HG02973 (cell line): ENCODE data around the gene RAB1B.
"Not testable (repeated sequence)": the region's sequence is repeated elsewhere in the genome, so short reads cannot be mapped to it uniquely, and the experiment has no call there.

Source experiments
- ATAC-seq: cut with Tn5 transposase; IDR thresholded peaks from one replicate; pipeline ENCODE4 v1.9.1; 2021; ENCODE audit warnings: moderate library complexity; ENCODE audit not compliant: unreplicated experiment

RAB1B gene

DNA sequence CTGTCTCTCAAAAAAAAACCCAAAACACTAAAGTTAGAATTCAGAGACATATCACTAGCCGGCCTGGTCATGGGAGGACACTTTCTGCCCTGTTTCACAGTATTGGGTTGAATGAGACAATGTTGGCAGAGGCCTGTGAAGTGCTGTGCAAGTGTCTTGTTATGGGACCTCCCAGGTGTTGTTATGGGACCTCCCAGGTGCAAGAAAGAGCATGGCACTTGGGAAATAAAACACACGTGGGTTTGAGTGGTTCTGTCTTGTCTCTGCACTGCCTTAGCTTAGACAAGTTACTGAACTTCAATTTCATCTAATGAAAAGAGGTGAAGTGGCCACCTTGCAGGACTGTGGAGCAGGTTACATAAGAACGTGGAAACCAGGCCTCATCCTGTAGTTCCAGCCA, 28.9 kb upstream of the RAB1B start:
- no peak for ATAC-seq

DNA sequence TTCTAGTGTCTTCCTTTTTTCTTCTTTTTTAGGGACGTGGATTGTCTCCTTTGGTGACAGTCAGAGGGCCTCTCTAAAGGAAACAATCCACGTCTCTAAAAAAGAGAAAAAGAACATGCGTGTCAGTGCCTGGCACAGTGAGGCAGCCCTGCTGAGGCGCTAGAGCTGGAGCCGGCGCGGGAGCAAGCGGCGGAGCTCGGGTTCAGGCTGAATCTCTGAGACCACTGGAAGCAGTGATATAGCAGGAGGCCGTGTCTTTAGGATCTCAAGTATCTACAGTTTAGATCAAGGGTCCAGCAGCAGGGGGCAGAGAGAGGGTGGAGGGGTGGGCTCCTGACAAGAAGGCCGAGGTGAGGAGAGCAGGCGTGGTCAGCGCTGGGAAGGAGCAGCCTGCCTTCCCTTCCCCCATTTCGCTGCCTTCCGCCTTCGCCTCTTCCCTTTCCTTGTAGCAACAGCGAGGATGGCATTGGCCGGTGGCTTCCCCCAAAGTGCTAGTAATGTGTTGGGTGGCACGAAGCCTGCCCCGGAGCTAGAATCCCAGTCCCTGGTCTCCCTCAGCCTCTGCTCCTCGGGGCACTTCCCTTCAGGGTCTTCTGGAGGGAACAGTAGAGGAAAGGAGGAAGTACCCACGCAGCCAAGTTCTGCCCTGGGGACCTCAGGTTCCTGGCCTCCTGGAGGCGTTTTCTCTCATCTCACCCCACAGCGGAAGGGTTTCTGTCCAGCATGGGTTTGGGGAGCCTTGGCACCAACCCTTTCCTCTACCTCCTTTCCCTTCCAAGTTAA, 28.2 kb upstream of the RAB1B start:
- no peak for ATAC-seq

DNA sequence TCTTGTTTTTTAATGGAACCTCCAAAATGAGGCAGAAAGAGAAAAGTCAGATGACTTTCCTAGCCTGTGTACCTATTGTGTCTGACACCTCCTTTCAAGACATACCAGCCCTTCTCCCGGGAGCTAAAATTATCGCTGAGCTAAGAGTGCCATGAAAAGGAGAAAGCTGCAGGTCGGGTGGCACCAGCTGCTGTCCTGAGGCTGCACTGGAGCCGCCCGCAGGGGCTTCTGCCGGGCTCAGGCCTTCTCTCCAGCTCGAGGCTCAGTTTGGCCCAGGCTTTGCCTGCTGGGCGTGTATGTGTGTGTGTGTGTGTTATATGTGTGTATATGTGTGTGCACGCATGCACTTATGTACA, 27.7 kb upstream of the RAB1B start:
- no peak for ATAC-seq

DNA sequence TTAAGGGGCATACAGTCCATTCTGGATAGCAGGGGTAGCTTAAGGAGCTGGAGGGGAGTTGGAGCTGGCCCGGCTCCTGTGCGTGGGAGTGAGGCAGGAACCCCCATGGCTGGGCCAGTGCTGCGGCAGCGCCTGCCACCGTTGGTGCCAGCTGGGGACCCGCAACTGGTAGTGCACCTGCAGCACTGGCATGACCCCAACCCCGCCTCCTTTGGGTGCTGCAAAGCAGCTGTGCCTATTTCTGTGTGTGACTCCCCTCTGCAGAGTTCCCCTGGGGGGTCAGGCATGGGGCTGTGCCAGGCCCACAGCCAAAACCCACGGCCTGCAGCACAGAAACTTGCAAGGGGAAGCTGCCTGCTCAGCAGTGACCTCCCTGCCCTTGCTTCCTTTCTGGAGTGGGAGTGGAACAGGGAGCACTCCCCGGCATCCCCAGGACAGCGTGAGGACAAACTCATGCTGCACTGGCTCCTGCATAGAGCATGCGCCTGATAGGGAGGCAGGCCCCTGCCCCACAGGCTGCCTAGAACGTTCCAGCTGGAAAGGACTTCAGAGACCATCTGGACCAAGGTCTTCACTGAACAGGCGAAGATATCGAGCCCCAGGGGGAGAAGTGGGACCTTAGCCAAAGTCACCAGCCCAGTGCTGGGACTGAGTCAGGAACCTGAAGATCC, 26.2 kb upstream of the RAB1B start:
- no peak for ATAC-seq

DNA sequence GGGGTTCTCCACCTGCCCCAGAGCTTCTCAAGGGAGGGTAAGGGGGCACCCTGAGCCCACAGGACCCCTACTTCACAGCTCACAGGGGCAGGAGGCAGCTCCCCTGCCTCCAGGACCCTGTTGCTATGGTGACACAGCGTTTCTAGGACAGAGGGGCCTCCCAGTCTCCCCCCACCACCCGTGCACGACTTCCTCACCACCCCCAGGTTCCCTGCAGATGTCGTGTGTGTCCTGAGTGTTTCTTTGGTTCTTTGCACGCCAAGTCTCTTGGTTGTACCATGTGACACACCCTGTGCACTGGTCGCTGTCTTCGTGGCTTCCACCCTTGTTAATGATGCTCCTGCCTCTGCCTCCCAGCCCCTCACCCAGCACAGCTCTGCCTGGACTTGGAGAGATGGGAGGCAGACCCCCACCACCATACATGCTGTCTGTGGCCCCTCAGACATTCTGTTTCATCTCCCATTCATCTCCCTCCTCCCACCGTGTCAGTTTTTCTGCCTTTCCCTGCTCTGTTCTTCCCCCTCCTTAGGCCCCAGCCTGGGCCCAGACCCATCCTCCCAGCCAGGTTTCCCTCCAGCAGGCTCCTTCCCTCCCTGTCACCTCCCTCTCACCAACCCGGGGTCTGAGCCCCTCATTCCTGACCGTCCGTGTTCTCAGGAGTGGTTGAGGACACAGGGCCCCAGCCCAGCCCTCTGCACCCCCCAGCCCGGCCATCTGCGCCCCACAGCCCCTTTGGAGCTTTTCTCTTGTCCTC, 24.5 kb upstream of the RAB1B start:
- ATAC-seq = no peak

DNA sequence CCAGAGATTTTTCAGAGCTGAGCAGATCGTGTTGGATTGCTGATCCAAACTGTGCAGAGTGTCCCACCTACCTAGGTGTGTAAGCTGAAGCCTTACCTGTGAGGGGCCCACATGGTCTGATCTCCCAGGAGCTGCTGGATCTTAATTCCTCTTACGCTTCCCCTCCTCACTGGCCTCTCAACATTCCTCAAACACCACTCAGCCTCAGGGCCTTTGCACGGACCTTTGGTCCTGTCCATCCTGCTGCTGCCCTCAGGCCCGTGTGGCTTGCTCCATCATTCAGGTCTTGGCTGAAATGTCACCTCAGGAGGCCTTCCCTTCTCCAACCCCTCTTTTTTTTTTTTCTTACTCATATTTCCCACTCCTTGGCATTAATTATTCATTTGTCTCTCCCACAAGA, 21.1 kb upstream of the RAB1B start:
- no peak for ATAC-seq

DNA sequence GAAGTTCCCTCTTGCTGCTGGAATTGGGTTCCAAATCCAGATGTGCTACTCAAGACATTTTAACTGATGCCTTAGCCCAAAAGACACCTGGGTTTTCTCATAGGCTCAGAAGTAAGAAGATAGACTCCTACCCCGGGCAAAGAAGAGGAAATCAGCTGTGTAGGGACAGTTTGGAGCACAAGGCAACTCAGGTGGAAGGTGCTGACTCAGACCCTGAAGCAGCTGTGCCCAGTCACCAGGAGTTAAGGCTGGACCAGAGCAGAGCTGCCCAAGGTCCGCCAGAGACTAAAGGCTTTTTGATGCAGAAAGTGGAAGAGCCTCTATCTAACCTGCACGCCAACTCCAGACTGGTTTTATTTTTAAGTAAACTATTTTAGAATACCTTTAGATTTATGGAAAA, 20.6 kb upstream of the RAB1B start:
- no peak for ATAC-seq

DNA sequence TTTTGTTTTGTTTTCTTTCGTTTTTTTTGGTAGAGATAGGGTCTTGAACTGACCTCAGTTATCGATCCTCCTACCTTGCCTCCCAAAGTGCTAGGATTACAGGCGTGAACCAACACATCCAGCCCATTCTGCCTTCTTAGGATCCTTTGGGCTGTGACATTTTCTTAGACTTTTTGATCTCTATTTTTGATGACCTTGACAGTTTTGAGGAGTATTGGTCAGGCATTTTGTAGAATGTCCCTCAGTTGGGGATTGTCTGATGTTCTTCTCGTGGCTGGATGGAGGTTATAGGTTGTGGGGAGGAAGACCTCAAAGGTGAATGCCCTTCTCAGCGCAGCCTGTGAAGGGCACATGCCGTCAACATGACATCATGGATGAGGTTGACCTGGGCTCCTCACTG, 19.5 kb upstream of the RAB1B start:
- no peak for ATAC-seq

DNA sequence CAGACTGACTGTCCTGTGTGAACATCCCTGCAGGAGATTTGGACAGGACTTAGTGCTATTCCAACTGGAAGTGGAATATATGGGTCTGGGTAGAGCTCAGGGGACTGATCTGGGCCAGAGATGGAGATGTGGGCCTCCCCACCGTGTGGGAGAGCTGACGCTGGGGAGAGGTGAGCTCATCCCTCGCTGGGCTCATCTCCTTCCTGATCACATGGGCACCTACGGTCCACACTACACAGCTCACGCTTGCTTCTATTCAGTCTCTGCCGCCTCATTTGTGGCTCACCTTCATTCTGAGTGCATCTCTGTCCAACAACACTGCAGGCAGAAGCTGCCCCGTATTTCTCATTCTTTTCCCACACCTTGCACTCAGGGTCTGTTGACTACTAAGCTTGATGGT, 16.6 kb upstream of the RAB1B start:
- no peak for ATAC-seq

DNA sequence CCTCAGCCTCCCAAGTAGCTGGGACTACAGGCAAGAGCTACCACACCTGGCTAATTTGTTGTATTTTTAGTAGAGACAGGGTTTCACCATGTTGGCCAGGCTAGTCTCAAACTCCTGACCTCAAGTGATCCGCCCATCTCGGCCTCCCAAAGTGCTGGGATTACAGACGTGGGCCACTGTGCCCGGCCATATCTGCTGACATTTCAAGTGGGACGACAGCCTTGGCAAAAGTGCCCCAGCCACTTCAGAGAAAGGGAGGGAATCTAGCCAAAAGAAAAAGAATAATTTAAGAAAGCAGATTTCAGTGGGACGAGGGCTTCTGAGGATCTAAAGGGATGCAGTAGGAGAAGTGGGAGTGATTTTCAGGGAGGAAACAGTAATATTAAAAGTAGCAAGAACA, 15.4 kb upstream of the RAB1B start:
- not testable (repeated sequence) for ATAC-seq

DNA sequence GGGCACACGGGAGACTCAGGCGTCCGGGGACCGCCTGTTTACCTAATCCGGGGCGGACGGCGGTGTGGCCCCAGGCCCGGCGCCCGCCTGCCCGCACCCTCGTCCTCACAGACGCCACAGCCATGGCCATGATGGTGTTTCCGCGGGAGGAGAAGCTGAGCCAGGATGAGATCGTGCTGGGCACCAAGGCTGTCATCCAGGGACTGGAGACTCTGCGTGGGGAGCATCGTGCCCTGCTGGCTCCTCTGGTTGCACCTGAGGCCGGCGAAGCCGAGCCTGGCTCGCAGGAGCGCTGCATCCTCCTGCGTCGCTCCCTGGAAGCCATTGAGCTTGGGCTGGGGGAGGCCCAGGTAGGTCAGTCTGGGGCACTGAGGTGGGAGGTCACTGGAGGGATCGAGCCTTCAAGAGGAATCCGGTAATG, 10.0 kb upstream of the RAB1B start:
- no peak for ATAC-seq

DNA sequence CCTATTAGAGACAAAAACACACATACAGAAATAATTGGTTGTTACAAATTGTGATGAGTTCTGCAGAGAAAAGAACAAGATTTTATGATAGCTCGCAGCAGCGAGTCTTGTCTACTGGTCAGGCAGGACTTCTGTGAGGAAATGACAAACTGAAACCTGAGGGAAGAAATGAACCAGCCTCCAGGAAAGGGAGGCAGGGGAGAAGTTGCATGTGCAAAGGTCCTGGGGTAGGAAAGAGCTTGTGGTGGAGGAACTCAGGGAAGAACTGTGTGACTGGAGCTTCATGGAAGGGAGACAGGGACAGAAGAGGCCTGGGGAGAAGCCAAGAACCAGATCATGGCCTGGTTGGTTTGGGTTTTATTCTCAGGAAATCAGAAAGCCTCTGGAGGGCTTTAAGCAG, 9.2 kb upstream of the RAB1B start:
- ATAC-seq = no peak

DNA sequence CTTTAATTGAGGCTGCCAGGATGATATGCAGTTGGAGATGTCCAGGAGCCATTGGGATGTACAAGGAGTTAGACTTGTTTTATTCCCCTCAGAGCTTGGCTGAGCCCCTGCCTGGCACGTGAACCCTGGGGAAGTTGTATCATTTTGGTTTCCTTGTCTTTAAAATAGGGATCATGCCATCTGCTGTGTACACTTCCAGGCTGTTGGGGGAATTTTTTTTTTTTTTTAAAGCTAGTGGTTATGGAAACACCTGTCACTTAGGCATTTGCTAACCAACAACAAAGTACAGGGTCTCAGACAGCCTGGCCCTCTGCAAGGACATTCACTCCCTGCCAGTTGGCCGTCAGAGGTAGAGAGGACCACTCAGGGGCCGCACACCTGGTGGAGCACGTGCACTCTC, 8.5 kb upstream of the RAB1B start:
- no peak for ATAC-seq

DNA sequence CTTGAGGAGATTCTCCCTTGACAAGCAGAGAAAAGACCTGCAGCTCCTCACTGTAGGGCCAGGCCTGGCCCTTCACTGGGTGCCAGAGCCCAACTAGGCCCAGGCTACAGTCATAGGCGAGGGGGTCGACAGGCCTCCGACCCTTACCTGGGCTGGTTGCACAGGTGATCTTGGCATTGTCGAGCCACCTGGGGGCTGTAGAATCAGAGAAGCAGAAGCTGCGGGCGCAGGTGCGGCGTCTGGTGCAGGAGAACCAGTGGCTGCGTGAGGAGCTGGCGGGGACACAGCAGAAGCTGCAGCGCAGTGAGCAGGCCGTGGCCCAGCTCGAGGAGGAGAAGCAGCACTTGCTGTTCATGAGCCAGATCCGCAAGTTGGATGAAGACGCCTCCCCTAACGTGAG, 6.9 kb upstream of the RAB1B start:
- no peak for ATAC-seq

DNA sequence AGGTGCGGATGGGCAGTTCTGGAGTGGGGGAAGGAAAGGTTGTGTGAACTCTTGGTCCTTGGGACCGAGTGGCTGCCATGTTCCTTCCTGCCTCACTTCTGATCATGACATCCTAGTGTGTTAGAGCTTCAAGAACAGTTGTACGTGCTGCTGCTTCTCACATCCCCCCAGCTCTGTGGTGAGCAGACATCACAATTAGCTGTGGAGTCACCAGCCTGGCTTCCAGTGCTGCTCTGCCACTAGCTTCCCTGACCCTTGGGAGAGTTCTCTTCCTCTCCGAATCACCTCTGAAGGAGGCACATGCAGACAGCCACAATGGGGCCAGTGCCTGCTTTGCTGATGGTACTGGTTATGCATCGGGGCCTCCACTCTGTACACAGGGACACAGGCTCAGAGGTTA, 6.2 kb upstream of the RAB1B start:
- ATAC-seq = no peak

DNA sequence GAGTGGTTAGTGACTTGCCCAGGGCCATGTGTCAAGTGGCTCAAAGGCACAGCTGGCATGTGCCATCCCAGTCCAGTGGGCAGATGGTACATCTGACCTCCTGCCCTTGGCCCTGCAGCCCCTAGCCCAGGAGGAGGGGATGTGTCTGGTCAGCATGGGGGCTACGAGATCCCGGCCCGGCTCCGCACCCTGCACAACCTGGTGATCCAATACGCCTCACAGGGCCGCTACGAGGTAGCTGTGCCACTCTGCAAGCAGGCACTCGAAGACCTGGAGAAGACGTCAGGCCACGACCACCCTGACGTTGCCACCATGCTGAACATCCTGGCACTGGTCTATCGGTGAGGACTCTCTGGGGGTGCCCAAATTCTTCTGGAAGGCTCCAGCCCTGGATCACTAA, 5.7 kb upstream of the RAB1B start:
- ATAC-seq = no peak

DNA sequence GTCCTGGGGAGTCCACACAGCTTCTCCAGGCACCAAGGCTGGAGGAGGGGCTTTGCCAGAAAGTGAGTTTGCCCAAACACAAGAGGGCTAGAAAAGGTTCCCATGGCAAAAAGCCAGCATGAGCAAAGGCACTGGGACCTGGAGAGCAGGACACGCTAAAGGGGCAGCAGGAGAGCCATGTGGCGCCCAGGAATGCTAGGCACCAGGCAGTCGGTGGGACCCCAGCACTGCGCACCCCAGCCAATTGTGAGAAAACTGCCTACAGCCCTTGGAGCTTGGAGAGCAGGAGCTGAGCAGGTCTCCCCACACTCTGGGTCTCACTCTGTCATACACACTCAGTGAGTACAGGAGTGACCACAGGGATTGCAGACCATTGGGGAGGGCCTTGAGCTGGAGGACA, 5.2 kb upstream of the RAB1B start:
- ATAC-seq = no peak

DNA sequence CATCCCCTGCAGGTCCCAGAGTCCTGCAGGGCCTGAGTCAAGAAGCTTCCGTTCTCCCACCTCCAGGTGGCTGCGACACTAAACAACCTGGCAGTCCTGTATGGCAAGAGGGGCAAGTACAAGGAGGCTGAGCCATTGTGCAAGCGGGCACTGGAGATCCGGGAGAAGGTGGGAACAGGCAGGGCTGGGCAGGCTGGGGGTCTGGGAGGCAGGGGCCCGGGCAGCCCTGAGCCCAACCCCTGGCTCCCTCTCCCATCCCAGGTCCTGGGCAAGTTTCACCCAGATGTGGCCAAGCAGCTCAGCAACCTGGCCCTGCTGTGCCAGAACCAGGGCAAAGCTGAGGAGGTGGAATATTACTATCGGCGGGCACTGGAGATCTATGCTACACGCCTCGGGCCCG, 4.7 kb upstream of the RAB1B start:
- ATAC-seq = no peak

DNA sequence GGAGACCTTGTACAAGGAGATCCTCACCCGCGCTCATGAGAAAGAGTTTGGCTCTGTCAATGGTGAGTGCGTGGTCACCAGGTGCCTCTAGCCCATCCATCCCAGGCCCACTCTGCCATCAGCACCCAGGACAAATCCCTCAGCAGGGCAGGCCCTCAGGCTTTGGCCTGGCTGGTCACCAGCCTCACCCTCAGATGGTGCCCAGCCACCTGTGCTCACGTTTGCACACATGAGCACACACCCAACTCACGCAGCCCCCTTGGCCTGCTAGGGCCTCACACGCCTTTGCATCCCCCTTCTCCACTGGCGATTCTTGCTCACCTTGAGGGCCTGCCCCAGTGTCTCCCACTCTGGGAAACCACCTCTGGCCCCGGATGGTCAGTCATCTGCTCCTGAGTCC, 4.1 kb upstream of the RAB1B start:
- ATAC-seq = no peak

DNA sequence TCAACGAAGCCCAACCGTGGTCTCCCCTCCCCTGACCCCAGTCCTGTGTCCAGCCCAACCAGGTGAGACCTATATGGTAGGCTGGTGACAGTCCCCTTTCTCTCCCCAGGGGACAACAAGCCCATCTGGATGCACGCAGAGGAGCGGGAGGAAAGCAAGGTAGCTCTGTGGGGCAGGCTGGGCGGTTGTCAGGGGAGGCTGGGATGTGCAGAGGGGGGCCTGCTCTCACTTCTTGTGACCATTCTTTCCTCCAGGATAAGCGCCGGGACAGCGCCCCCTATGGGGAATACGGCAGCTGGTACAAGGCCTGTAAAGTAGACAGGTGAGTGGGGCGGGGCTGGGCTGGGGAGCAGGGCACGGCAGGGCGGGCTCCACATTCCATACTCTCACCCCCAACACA, 3.5 kb upstream of the RAB1B start:
- ATAC-seq = no peak

DNA sequence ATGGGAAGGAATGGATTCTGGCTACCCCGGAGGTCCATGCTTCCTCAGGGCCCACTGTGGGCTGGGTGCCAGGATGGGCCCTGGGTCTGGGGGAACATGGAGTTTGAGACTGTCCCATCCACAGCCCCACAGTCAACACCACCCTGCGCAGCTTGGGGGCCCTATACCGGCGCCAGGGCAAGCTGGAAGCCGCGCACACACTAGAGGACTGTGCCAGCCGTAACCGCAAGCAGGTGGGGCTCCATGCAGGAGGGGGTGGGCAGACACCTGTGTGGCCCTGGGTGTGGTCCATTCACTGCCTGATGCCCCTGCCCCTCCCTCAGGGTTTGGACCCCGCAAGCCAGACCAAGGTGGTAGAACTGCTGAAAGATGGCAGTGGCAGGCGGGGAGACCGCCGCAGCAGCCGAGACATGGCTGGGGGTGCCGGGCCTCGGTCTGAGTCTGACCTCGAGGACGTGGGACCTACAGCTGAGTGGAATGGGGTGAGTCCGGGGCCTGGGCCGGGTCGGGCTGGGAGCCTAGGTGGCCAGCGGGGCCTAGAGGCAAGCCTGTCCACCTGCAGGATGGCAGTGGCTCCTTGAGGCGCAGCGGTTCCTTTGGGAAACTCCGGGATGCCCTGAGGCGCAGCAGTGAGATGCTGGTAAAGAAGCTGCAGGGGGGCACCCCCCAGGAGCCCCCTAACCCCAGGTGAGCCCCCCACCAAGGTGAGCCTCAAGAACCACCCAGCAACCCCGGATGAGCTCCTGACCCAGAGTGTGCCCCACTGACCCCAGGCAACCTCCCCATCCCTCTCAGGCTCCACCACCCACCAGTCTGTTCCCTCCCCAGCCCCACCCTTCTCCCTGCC, 2.7 kb upstream of the RAB1B start:
- no peak for ATAC-seq
